RWPE1 (cell line): ENCODE data around the gene APOBR.
A peak's percentile ranks its signal among the peaks of the same experiment; 100 is the strongest.

Experiments used
- CTCF ChIA-PET: fragments of 350-600 bp; sonication (Branson Sonifier 250); formaldehyde crosslinking; extraction: SDS; loops from one replicate; lab custom pipeline; 2021; lab: Yijun Ruan, JAX
- POLR2A ChIA-PET: fragments of 400-600 bp; formaldehyde crosslinking; extraction: SDS; loops from one replicate; lab custom pipeline; 2020; ENCODE audit warnings: antibody characterized with exemption; ENCODE audit not compliant: low non-redundant PET; lab: Yijun Ruan, JAX
- DNase-seq: peaks from one replicate; pipeline ENCODE4 v3.0.0; 2012; ENCODE audit warnings: low spot score
- H3K27ac ChIP-seq: fragments of 450-650 bp; 2 replicates; pipeline ENCODE4 v1.5.1; 2017
- TF ChIP-seq, protein P1 (sequence below): fragments of 450-650 bp; conservative IDR thresholded peaks from 2 replicates; pipeline ENCODE4 v1.5.1; 2017; ENCODE audit warnings: low read depth, mild to moderate bottlenecking

APOBR gene

DNA sequence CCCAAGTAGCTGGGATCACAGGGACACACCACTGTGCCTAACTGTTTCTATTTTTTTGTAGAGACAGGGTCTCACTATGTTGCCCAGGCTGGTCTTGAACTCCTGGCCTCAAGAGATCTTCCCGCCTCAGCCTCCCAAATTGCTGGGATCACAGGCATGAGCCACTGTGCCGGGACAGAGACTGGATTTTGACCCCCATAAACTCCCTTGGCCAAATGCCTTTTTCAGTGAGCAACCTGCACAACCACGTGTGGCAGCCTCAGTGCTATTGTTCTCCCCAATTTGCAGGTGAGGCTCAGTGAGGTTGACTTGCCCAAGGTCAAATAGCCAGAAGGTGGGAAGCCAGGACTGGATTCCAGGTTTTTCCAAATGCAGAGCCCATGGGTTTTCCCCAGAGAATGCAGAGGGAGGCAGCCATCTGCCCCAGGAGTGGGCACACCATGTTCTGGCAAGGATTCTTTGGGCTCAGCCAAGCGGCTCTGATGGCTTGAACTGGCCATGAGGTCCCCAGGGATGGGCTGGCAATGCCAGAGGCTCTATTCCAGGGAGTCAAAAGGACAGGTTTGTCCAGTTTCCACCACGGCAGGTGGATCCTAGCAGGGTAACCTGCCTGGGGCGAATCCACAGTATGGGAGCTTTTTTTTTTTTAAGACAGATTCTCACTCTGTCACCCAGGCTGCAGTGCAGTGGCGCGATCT is 10.4 kb downstream of the APOBR start:
- ChIA-PET CTCF (no interaction called here), POLR2A (interaction anchor here (0.5 kb wide), 1 partner anchor 13 kb away, joined by 5 read pairs; the partner anchor contains the start of gene CLN3)
- TF ChIP-seq, protein P1, sequence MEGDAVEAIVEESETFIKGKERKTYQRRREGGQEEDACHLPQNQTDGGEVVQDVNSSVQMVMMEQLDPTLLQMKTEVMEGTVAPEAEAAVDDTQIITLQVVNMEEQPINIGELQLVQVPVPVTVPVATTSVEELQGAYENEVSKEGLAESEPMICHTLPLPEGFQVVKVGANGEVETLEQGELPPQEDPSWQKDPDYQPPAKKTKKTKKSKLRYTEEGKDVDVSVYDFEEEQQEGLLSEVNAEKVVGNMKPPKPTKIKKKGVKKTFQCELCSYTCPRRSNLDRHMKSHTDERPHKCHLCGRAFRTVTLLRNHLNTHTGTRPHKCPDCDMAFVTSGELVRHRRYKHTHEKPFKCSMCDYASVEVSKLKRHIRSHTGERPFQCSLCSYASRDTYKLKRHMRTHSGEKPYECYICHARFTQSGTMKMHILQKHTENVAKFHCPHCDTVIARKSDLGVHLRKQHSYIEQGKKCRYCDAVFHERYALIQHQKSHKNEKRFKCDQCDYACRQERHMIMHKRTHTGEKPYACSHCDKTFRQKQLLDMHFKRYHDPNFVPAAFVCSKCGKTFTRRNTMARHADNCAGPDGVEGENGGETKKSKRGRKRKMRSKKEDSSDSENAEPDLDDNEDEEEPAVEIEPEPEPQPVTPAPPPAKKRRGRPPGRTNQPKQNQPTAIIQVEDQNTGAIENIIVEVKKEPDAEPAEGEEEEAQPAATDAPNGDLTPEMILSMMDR, result no peak
- peak; percentile 36 for DNase-seq
- H3K27ac ChIP-seq, result no peak overlapping the region

DNA sequence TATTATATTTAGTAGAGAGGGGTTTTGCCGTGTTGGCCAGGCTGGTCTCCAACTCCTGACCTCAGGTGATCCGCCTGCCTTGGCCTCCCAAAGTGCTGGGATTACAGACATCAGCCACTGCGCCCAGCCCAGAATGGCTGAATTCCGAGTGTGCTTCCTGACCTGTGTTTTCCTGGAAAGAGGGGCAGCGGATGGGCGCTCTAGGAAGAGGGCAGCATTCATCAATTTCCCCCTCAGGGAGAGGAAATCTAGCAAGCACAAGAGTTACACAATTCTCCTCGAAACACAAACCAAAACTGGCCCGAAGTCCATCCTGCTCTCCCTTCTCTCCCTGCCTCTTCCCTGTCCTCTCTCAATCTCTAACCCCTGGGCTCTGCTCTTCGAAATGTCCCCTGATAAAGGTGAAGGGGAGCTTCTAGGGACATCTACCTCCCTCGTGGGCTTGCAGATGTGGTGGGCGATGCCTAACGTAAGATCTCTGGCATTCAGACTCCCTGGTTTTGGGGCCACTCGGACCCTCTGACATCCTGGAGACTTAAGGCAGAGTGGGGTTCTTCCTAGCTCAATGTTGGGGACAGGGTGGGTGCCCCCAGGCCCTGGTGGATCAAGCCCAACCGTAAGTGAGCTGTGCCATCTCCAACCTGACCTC is 11.2 kb downstream of the APOBR start:
- no peak overlapping the region for H3K27ac ChIP-seq
- CTCF ChIA-PET, result no interaction called here
- POLR2A ChIA-PET, result interaction anchor here (0.5 kb wide), 1 partner anchor 14 kb away, joined by 5 read pairs; the partner anchor contains the start of gene CLN3
- TF ChIP-seq, protein P1, result no peak
- no peak for DNase-seq

DNA sequence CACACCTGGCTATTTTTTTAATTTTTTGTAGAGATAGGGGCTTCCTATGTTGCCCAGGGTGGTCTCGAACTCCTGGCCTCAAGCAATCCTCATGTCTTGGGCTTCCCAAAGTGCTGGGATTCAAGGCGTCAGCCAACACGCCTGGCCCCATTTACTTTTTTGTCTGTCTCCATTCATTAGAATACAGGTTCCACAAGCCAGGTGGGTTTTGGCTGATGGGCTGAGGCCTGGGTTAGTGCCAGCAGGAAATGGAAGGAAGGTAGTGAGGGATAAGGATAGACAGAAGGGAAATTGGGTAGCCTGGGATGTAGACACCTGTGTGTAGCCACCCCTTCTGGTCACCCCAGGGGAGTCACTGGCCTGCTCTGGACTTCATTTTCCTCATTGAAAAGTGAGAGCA is 16.6 kb downstream of the APOBR start:
- POLR2A ChIA-PET, result no interaction called here
- no peak for DNase-seq
- no peak overlapping the region for H3K27ac ChIP-seq
- CTCF ChIA-PET, result interaction anchor here (0.7 kb wide), 1 partner anchor 7 kb away, joined by 5 read pairs; no protein-coding TSS in a partner anchor
- TF ChIP-seq, protein P1, result no peak

DNA sequence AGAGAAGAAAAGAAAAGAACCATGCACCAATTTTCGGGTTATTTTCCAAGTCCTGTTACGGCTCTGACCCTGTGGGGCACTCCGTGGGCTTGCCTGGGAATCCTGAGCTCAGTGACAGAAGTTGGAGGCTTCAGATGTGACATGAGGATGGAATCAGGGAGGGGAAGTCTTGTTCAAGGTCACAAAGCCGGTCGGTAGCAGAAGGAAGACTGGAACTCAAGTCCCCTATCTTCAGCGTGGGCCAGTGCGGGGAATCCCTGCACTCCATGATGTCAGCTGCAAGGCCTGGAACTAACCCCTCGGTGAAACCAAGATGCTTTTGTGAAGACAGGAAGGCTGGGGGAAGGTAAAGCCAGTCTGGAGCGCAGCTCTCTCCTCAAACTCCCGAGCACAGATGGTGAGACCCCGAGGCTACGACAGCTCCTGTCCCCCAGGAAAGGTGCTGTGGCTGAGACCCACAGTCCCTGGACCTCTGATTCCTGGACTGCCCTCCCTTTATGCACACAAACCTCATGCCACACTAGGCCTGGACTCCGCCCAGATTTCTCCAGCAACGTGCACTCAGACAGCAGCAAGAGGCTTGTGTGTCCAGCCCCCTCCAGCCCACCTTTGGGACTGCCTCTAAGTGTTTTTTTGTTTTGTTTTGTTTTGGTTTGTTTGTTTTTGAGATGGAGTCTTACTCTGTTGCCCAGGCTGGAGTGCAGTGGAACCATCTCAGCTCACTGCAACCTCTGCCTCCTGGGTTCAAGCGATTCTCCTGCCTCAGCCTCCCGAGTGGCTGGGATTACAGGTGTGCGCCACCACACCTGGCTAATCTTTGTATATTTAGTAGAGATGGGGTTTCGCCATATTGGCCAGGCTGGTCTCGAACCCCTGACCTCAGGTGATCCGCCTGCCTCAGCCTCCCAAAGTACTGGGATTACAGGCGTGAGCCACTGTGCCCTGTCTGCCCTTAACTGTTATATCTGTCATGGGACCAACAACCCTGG is 17.7 kb downstream of the APOBR start:
- DNase-seq, result no peak
- TF ChIP-seq, protein P1, result no peak
- ChIA-PET CTCF (interaction anchor here (0.7 kb wide), 1 partner anchor 8 kb away, joined by 5 read pairs; no protein-coding TSS in a partner anchor), POLR2A (no interaction called here)
- no peak overlapping the region for H3K27ac ChIP-seq

DNA sequence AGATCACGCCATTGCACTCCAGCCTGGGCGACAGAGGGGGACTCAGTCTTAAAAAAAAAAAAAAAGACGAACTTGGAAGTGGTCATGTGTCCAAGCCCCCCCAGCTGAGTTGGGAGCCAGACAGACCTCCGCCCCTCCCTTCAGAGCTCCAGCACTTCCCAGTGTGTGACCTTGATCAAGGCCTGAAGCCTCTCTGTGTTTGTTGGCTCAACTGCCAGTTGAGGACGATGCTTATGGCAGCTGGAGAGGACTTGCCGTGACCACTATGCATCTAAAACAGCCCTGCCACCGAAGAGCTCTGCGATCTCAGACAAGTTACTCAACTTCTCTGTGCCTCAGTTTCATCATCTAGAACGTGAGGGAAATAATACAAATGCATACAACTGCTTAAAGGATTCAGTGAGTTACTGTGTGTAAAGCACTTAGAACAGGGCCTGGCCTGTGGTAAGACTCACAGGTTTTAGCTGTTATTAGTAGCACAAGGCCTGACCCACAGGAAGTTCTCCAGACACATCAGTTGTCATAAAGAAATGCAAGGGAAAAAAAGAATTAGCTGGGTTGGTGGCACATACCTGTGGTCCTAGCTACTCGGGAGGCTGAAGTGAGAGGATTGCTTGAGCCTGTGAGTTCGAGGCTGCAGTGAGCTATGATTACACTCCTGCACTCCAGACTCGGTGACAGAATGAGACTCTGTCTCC is 19.2 kb downstream of the APOBR start:
- H3K27ac ChIP-seq, result no peak overlapping the region
- ChIA-PET POLR2A (no interaction called here), CTCF (interaction anchor here (0.5 kb wide), 1 partner anchor 80 kb away, joined by 3 read pairs; no protein-coding TSS in a partner anchor)
- TF ChIP-seq, protein P1, result no peak
- no peak for DNase-seq
